Mesothelial cell of epicardium (in vitro differentiated cells): ENCODE measurements around the gene AKAP13. TPM values are rescaled to one million over a fixed set of nuclear protein-coding genes. Genes with fewer than 3 reads are reported as not detected.
A peak's percentile ranks its signal among the peaks of the same experiment; 100 is the strongest.

ENCODE experiments used
- DNase-seq, 2 experiments: peaks; one replicate each; pipeline ENCODE4 v3.0.0; 2021; ENCODE audit warnings: low spot score in 2 of 2; ENCODE audit not compliant: unreplicated experiment in 2 of 2
- H3K27ac Mint-ChIP-seq: 2 replicates; pipeline ENCODE4 v1.8.0; 2021; ENCODE audit warnings: mixed read lengths
- H3K27me3 Mint-ChIP-seq: 2 replicates; pipeline ENCODE4 v1.8.0; 2021; ENCODE audit warnings: low read depth, mixed read lengths
- H3K36me3 Mint-ChIP-seq: 2 replicates; pipeline ENCODE4 v1.8.0; 2021; ENCODE audit warnings: mixed read lengths
- H3K4me1 Mint-ChIP-seq: 2 replicates; pipeline ENCODE4 v1.8.0; 2021; ENCODE audit warnings: mixed read lengths
- H3K4me3 Mint-ChIP-seq: 2 replicates; pipeline ENCODE4 v1.8.0; 2021; ENCODE audit warnings: mild to moderate bottlenecking, moderate library complexity, mixed read lengths
- H3K9me3 Mint-ChIP-seq: 2 replicates; pipeline ENCODE4 v1.8.0; 2021; ENCODE audit warnings: mixed read lengths
- CTCF ChIP-seq: fragments of 200-600 bp; sonication (generic); IDR thresholded peaks from one replicate; pipeline ENCODE4 v1.5.0; 2021; ENCODE audit warnings: antibody characterized with exemption; ENCODE audit not compliant: unreplicated experiment
- total RNA-seq: library from RNA; stranded (reverse); gene quantifications from 3 replicates; pipeline ENCODE4 v1.2.1, GENCODE V29; 2021

AKAP13 gene
- total RNA-seq, 1 donor from 2014 or later: 109 TPM

- H3K27me3 Mint-ChIP-seq: no peaks in the 10 kb centered on the region
- H3K36me3 Mint-ChIP-seq: peaks cover 24% of the 10 kb centered on the region
- H3K27ac Mint-ChIP-seq: no peak overlapping the region
- H3K4me1 Mint-ChIP-seq: no peaks in the 10 kb centered on the region
- no peak for TF ChIP-seq CTCF
- no peak overlapping the region for H3K4me3 Mint-ChIP-seq
- DNase-seq: no peak
- H3K9me3 Mint-ChIP-seq: no peaks in the 10 kb centered on the region
Measured at GRCh38 chr15:85681386-85681785, 301.0 kb downstream of the AKAP13 start.

GRCh38 chr15:85684174-85684710 is 303.8 kb downstream of the AKAP13 start:
- no peak overlapping the region for H3K4me3 Mint-ChIP-seq
- H3K9me3 Mint-ChIP-seq: no peaks in the 10 kb centered on the region
- no peak for DNase-seq
- no peaks in the 10 kb centered on the region for H3K27me3 Mint-ChIP-seq
- peaks cover 1% of the 10 kb centered on the region for H3K4me1 Mint-ChIP-seq
- peaks cover 26% of the 10 kb centered on the region for H3K36me3 Mint-ChIP-seq
- no peak for TF ChIP-seq CTCF
- H3K27ac Mint-ChIP-seq: no peak overlapping the region

GRCh38 chr15:85685356-85685755 is 305.0 kb downstream of the AKAP13 start:
- Mint-ChIP-seq H3K27me3 (no peaks in the 10 kb centered on the region), H3K4me1 (peaks cover 10% of the 10 kb centered on the region)
- no peak for TF ChIP-seq CTCF

GRCh38 chr15:85687329-85687728 is 306.9 kb downstream of the AKAP13 start:
- no peak overlapping the region for H3K4me3 Mint-ChIP-seq
- no peaks in the 10 kb centered on the region for H3K27me3 Mint-ChIP-seq
- H3K27ac Mint-ChIP-seq: no peak overlapping the region
- no peaks in the 10 kb centered on the region for H3K9me3 Mint-ChIP-seq
- peaks cover 13% of the 10 kb centered on the region for H3K4me1 Mint-ChIP-seq
- TF ChIP-seq CTCF: no peak
- no peak for DNase-seq
- peaks cover 24% of the 10 kb centered on the region for H3K36me3 Mint-ChIP-seq

More at GRCh38 chr15:85685356-85685755, 305.0 kb downstream of the AKAP13 start:
- DNase-seq: no peak
- Mint-ChIP-seq H3K27ac (no peak overlapping the region), H3K36me3 (peaks cover 26% of the 10 kb centered on the region), H3K9me3 (no peaks in the 10 kb centered on the region), H3K4me3 (no peak overlapping the region)

GRCh38 chr15:85688711-85689110 is 308.3 kb downstream of the AKAP13 start:
- H3K9me3 Mint-ChIP-seq: no peaks in the 10 kb centered on the region
- peaks cover 27% of the 10 kb centered on the region for H3K36me3 Mint-ChIP-seq
- DNase-seq: no peak
- no peak overlapping the region for H3K27ac Mint-ChIP-seq
- TF ChIP-seq CTCF: no peak
- H3K27me3 Mint-ChIP-seq: no peaks in the 10 kb centered on the region
- peaks cover 13% of the 10 kb centered on the region for H3K4me1 Mint-ChIP-seq
- no peak overlapping the region for H3K4me3 Mint-ChIP-seq

GRCh38 chr15:85689729-85690128 is 309.3 kb downstream of the AKAP13 start:
- no peak for DNase-seq
- no peaks in the 10 kb centered on the region for H3K27me3 Mint-ChIP-seq
- peak overlapping the region; percentile 94 for H3K27ac Mint-ChIP-seq
- H3K9me3 Mint-ChIP-seq: no peaks in the 10 kb centered on the region
- H3K4me3 Mint-ChIP-seq: peak overlapping the region; percentile 74
- no peak for TF ChIP-seq CTCF
- peaks cover 26% of the 10 kb centered on the region for H3K36me3 Mint-ChIP-seq
- H3K4me1 Mint-ChIP-seq: peaks cover 13% of the 10 kb centered on the region
